ENCODE results near the gene LBHD2. TPM values are rescaled to one million over a fixed set of nuclear protein-coding genes. Genes with fewer than 3 reads are reported as not detected.

Gene LBHD2
- total RNA-seq, 6 donors from 2014 or later: not detected

DNA sequence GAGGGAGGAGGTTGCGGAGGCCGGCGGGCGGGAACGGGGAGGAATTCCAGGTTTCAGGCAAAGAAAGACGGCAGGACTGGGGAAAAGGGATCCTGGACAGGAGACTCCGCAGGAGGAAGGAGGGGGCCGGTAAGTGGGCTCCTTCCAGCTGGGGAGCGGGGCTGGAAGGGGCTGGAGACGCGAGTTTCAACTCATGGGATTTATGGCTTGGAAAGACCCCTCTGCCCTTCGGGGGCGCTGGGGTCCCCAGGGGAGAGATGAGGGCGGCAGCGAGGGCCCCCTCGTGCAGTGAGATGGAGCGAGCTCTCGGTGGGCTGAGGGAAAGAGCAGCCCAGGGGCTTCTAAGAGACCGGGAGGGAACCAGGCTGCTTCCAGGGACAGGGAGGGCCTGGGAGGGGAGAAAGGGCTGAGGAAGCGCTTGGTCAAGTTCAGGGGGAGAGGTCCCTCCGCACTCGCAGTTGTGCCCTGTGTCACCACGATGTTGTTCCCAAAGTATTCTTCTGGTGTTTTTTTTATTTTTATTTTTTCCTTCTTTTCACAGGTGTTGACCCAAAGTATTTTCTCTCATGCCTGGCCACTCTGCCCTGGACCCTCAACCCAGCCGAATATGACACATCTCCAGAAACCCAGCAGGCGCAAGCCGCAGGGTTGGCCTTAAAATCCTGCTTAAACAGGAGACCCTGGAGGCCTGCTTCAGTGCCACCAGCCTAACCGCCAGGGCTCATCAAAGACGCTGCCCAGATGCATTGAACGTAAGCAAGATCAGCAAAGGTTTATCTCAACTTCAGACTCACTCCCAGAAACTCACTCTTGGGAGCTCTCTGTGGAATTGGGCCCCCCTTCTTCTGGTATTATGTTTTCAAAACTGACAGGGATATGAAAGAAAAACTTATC is 55.4 kb downstream of the LBHD2 start:
- peaks cover 0 to 2% (median 0%) of the 10 kb centered on the region in 4 donors for H3K27me3 ChIP-seq
- DNase-seq (no peak), ATAC-seq (ENCODE audit: low FRiP score in 2 of 2) (no peak)
- no peak for TF ChIP-seq POLR2A (IDR thresholded peaks at IDR 0.05)
- TF ChIP-seq, protein P1, sequence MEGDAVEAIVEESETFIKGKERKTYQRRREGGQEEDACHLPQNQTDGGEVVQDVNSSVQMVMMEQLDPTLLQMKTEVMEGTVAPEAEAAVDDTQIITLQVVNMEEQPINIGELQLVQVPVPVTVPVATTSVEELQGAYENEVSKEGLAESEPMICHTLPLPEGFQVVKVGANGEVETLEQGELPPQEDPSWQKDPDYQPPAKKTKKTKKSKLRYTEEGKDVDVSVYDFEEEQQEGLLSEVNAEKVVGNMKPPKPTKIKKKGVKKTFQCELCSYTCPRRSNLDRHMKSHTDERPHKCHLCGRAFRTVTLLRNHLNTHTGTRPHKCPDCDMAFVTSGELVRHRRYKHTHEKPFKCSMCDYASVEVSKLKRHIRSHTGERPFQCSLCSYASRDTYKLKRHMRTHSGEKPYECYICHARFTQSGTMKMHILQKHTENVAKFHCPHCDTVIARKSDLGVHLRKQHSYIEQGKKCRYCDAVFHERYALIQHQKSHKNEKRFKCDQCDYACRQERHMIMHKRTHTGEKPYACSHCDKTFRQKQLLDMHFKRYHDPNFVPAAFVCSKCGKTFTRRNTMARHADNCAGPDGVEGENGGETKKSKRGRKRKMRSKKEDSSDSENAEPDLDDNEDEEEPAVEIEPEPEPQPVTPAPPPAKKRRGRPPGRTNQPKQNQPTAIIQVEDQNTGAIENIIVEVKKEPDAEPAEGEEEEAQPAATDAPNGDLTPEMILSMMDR (IDR thresholded peaks at IDR 0.05): no peak
- no peak for TF ChIP-seq POLR2AphosphoS5 (IDR thresholded peaks at IDR 0.05)
- TF ChIP-seq EP300 (IDR thresholded peaks at IDR 0.05): no peak
- H3K4me1 ChIP-seq: peaks cover 5 to 13% (median 10%) of the 10 kb centered on the region in 4 donors
- H3K27ac ChIP-seq: no peak overlapping the region
- no peaks in the 10 kb centered on the region for H3K9me3 ChIP-seq
- H3K4me3 ChIP-seq: peak overlapping the region in 3 of 4 donors; percentile 8 to 24 (median 24)
- 65 to 67% methylated on average over 29 of the region's 29 CpGs for WGBS, 2 donors
- H3K36me3 ChIP-seq: peaks cover 0 to 24% (median 18%) of the 10 kb centered on the region in 4 donors

Other genes with a start within 250 kb of the LBHD2 start
- 10 to 100 TPM; 14.9 to 56.6 (median 31.6) TPM for gene AMN, start 161.5 kb upstream of the LBHD2 start, total RNA-seq
- 100 to 1,000 TPM; 108 to 268 (median 124) TPM for gene CDC42BPB, start 26.7 kb upstream of the LBHD2 start, total RNA-seq
- gene EXOC3L4, start 10.5 kb downstream of the LBHD2 start, total RNA-seq: 1 to 10 TPM in 5 of 6 donors, under 1 TPM in 1; 0.30 to 7.6 (median 2.9) TPM
- 100 to 1,000 TPM in 4 of 6 donors, 10 to 100 TPM in 2; 51.2 to 542 (median 229) TPM for gene TNFAIP2, start 39.3 kb downstream of the LBHD2 start, total RNA-seq